Measurements from ENCODE around the gene SLC19A1.
"Not testable (repeated sequence)": the region's sequence is repeated elsewhere in the genome, so short reads cannot be mapped to it uniquely, and the experiment has no call there.

SLC19A1 gene

DNA sequence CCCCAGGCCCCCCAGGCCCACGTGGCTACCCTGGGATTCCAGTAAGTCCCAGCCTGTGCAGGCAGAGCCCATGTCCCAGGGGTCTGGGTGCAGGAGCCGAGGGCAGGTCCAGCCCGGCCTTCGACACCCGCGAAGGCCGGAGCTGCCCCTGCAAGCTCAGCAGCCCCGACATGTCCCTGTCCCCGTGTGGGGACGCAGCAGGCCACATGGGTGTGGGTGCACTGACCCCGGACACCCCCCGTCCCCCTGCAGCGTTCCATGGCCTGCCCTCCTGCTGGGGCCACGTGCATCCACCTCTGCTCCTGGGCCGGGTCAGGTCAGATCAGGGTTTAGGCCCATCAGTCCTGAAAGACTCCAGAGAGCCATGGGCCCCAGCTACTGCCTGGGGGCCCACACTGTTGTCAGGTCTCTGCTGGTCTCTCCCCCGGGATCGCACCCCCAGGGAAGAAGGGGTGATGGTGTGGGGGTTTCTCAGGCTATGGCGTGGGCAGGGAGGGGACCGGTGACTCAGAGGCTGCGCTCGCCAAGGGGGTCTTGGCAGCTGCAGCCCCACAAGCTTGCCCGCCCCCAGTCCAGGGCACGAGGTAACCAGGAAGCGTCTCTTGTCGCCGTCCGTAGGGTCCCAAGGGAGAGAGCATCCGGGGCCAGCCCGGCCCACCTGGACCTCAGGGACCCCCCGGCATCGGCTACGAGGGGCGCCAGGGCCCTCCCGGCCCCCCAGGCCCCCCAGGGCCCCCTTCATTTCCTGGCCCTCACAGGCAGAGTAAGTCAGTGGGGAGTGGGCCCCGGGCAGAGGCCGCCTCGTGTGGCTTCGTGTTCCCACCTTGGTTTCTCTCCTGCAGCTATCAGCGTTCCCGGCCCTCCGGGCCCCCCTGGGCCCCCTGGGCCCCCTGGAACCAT, 37.5 kb downstream of the SLC19A1 start:
- no peak for DNase-seq (ENCODE audit: low spot score)

DNA sequence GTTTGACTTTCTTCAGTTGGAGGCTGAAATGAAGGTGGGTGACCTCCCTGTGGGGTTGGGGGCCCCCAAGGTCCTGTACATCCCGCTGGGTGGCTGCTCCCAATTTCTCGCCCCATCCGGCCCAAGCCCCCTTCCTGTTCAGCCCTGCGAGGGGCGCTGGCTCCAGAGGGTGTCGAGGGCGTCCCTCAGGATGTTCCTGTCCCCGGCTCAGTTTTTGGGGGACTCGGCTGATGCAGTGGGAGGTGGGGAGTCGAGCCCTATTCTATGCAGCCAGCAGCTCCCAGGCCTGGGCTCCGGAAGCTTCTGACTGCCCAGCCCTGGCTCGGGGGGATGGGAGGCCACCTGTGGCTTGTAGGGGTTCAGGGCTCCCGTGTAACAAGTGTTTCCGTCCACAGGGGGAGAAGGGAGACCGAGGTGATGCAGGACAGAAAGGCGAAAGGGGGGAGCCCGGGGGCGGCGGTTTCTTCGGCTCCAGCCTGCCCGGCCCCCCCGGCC, 38.2 kb downstream of the SLC19A1 start:
- no peak for DNase-seq (ENCODE audit: low spot score)

DNA sequence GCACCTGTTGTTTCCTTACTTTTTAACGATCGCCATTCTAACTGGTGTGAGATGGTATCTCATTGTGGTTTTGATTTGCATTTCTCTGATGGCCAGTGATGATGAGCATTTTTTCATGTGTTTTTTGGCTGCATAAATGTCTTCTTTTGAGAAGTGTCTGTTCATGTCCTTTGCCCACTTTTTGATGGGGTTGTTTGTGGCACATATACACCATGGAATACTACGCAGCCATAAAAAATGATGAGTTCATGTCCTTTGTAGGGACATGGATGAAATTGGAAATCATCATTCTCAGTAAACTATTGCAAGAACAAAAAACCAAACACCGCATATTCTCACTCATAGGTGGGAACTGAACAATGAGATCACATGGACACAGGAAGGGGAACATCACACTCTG, 39.0 kb downstream of the SLC19A1 start:
- not testable (repeated sequence) for DNase-seq (ENCODE audit: low spot score)

DNA sequence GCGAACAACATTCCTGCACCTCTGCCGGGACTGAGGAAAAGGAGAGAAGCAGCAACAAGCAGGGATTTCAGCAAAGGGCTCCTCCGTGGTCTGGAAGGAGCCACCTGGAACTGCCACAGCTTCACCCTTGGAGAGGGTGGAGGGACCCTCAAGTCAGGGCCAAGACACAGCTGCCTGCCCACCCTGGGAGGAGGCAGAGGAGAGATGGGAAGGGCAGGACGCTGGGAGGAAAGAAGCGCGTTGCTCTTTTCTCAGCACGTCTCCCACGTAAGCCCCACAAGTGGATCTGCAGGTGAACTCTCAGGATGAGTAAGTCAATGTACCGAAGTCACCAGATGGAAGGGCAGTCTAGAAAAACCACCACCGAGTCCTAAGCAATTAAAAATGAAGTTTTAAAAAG, 39.6 kb downstream of the SLC19A1 start:
- no peak for DNase-seq (ENCODE audit: low spot score)

DNA sequence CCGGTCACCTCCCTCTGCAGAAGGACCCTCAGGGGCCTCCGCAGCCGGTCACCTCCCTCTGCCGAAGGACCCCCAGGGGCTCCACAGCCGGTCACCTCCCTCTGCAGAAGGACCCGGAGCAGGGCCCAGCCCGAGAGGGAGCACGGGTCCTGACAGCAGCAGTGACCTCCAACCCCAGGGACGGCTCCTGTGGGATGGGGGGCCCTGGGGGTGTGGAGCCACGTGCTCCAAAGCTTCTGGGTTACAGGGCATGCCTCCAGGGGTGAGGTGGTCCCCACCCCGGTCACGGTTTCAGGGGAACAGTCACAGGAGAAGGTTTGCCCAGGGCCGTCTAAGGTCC, 40.3 kb downstream of the SLC19A1 start:
- DNase-seq (ENCODE audit: low spot score) = no peak

DNA sequence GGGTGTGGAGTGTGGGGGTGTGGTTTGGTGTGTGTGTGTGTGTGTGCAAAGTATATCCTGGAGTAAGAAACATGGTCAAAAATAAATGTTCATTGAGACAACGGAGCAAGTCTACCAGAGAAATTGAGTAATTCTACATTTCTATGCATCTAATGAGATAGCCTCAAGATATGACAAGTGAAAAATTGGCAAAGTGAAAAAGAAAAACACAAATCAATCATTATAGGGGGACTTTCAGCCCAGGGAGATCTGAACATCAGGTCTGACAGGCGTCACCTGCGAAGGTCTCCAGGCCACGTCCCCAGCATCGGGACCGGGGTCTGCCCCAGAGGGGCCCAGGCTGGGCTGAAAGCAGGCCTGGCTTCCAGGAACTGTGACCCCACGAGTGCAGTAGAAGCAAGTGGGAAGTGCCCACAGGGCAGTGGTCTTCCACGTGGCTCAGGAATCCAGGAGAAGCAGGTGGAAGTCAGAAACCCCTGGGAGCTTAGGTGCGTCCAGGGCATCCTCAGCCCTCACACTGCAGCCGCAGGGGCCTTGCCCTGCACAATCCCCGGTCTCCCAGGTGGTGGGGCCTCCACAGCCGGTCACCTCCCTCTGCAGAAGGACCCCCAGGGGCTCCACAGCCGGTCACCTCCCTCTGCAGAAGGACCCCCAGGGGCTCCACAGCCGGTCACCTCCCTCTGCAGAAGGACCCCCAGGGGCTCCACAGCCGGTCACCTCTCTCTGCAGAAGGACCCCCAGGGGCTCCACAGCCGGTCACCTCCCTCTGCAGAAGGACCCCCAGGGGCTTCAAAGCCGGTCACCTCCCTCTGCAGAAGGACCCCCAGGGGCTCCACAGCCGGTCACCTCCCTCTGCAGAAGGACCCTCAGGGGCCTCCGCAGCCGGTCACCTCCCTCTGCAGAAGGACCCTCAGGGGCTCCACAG, 40.9 kb downstream of the SLC19A1 start:
- DNase-seq (ENCODE audit: low spot score) = not testable (repeated sequence)

DNA sequence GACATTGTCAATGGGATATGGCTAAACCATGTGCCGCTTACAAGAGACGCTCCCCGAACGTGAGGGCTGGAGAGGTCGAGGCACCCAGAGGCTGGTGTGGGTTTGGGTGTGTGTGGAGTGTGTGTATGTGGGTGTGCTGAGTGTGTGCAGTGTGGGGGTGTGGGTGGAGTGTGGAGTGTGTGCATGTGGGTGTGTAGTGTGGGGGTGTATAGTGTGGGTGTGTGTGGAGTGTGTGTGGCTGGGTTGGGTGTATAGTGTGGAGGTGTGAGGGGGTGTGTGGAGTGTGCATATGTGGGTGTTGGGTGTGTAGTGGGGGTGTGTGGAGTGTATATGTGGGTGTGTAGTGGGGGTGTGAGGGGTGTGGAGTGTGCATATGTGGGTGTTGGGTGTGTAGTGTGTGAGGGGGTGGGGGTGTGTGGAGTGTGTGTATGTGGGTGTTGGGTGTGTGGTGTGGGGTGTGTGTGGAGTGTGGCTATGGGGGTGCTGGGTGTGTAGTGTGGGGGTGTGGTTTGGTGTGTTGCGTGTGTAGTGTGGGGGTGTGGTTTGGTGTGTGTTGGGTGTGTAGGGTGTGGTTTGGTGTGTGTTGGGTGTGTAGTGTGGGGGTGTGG, 42.2 kb downstream of the SLC19A1 start:
- no peak for DNase-seq (ENCODE audit: low spot score)

DNA sequence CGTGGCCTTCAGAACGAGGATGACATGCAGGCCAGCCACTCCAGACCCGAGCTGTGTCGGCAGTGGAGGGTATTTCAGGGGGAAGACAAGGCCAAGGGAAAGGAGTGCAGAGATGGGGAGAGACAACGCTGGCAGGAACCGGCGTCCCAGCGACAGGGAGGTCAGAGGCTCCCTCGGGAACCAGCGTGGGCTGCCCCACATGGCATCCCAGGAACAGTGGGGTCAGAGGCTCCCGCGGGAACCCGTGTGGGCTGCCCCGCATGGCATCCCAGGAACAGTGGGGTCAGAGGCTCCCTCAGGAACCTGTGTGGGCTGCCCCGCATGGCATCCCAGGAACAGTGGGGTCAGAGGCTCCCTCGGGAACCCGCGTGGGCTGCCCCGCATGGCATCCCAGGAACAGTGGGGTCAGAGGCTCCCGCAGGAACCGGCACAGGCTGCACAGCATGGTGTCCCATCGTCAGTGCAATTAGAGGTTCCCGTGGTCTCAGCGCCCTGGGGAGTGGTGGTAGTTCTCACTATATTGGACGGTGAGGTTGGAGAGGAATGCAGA, 43.0 kb downstream of the SLC19A1 start:
- DNase-seq (ENCODE audit: low spot score) = no peak

DNA sequence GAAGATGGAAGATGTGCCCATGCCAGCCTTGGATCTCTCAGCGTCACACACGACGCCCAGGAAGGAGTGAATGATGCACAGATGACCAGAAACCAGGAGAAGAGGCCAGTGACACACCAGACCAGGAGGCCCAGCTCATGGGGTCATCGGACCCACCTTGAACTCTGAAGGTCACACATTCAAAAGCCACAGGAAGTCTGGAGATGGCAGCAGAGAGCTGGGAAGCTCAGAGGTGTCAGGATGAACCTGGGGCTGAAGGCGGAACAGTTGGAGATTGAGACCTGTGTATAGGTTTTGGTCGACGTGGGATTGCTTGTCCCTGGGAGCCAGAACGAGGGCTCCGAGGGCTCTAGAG, 43.6 kb downstream of the SLC19A1 start:
- DNase-seq (ENCODE audit: low spot score) = no peak

DNA sequence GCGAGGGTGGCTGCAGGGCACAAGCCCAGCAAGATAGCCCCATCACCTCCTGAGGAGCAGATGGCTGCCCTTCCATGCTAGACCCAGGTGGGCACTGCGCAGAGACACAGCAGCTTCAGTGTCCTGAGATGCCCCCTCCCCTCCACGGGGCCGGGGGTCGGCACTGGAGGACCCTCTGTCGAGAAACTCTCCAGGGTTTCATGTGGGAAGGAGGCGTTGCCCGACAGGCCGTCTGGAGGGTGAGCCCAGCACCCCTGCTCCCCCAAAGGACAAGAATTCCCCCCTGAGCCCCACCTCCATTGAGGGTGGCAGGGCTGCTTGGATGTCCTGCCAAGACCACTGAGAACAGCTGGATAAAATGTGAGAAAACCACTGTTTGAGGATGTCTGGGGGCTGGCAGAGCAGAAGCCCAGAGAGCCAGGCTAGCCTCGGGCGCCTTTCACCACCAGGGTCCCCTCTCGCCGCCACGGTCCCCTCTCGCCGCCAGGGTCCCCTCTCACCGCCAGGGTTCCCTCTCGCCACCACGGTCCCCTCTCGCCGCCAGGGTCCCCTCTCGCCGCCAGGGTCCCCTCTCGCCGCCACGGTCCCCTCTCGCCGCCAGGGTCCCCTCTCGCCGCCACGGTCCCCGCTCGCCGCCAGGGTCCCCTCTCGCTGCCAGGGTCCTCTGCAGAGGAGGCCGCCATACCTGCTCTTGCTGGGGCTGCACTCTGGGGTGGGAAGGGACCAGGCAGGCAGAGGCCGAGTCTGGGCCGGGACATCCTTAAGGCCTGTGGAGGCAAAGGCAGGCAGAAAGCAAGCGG, 44.2 kb downstream of the SLC19A1 start:
- DNase-seq (ENCODE audit: low spot score) = no peak

DNA sequence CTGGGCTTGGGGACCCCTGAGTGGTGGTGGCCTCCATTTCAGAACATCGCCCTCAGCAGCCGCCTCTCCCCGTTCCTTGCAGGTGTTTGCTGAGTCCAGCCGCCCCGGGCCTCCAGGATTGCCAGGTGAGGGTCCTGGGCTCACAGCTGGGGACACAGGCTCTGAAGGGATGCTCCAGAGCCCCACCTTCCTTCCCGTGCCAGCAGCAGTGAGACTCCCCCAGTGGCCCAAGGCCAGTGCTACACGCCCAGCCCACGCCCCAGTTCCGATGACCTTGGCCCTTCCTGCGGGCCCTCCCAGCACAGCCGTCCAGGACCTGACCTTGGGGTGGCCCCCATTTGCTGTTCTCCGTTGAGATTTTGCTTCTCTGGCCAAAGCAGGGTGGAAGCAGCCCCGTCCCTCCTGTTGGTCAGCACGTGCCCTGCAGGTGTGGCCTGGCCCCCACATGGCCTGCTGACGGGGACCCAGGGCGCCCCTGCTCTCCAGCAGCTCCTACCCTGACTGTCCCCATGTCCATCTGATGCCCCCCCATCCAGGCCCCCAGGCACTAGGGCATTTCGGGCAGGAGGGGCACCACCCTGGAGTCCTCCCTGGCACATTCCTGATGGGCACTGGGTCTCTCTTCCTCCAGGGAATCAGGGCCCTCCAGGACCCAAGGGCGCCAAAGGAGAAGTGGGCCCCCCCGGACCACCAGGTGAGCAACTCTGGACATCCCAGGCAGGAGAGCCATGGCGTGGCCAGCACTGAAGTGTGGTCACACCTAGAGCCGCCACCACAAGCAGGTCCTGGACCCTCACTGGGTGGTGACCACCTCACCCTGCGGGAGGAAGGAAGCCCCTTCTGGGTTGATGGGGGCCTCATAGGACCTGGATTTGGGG, 45.0 kb downstream of the SLC19A1 start:
- no peak for DNase-seq (ENCODE audit: low spot score)

DNA sequence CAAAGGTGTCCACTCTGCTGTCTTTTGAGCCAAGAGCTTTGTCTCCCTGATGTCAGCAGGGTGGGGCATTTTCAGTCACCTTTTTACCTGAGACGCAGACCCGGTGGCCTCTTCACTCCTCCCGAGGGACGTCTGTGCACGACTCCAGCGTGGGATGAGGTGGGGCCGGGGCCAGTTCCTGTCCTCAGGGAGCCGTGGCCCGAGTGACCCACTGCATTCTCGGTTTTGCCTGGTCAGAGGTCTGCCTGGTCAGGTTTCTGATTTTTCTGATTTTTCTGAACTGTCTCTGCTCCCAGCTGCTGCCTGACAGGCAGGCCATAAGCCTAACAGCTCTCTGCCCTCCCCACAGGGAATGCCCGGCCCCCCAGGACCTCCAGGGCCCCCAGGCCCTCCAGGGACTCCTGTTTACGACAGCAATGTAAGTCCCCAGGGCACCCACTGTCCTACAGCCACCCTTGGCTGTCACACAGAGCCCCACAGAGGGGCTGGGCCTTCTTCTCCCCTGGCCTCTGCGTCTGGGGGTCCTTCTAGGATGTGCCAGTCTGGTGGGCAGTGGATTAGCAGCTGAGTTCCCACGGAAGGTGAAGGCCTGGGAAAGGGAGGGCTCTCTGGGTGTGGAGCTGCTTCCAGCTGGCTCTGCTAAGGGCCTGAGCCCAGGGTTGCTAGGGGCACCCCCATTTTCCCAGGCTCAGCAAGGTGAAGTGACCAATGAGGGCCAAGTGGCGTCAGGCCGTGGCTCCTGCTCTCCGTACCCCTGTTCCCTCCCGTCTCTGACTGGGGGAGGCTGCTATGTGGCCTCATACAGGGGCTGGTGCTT, 45.9 kb downstream of the SLC19A1 start:
- DNase-seq (ENCODE audit: low spot score) = no peak

DNA sequence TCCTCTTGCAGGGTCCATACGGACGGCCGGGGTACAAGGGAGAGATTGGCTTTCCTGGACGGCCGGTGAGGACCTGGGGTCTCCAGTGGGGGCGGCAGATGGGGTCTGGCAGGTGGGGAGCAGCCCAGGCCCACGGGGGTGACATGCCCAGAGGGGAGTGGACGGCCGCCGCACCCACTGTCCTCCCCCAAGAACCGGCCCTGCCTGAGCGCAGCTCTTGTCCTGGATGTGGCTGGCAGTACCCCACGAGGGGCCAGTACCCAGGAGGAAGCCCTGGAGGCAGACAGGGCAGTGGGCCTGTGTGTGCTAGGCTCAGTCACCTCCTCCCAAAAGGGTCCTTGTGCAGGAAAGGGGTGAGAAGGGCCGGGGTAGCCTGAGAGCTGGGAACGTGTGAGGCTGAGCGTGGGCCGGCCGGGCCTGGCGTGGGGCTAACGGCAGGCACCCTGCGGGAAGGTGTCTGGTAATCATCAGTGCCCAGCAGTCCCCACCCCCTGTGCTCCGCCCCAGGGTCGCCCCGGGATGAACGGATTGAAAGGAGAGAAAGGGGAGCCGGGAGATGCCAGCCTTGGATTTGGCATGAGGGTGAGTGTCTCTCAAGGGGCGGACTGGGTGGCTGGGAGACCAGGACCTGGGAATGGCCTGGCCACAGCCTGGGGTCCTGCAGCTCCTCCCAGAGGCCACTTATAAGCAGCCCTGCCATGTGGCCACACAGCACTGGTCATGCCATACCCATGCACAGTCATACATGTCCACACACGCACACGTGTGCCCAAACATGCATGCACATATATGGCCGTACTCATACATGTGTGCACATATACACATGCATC, 47.2 kb downstream of the SLC19A1 start:
- no peak for DNase-seq (ENCODE audit: low spot score)

DNA sequence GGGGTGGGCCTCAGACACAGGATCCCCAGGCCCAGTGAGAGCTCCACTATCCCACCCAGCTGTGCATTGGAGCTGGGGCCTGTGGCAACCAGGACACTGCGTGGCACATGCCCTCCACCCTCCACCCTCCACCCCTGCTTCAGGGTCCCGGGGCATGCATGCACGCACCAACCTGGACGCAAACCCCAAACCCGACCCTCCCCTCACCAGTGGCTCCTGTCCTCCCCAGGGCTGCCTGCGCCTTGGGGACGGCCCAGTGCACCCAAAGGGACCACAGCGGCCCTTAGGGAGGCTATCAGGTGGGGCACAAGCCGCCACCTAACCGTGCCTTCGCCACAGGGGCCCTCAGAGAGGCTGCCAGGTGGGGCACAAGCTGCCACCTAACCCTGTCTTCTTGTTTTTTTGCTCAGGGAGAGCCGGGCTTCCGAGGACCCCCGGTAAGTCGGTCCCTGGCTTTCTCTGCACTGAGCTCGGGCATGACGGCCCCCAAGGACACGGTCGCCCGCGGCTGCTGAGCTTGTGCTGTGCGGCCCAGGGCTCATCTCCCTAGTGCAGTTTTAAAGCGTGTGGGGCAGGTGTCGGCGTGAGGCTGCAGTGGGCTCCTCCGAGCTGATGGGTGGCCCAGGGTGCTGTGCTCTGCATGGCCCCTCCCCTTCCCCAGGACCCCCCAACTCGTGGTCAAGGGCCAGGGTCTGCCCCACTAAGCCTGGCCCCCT, 47.9 kb downstream of the SLC19A1 start:
- DNase-seq (ENCODE audit: low spot score) = no peak

DNA sequence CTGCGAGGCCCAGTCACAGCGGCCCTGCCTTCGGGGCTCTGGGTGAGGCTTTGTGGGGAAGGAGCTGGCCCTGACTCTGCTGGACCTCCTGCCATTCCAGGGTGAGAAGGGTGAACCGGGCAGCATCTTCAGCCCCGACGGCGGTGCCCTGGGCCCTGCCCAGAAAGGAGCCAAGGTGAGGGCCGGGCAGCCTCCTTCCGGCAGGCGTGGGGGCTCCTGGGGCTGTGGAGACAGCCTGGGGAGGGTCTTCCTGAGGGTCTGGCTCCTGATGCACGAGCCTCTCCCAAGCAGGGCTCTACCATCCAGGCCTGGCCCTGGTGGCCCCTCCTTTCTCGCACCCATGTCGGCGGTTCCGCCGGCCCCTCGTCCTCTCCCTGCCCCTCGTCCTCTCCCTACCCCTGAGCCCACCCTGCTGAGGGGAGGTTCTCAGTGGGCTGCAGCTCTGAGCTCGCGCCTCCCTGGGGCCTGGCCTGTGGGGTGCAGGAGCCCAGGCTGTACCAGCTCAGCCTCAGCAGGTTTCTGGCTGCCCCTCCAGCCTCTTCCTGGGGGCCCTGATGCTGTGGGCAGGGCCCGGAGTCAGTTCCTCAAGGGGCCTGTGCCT, 48.7 kb downstream of the SLC19A1 start:
- no peak for DNase-seq (ENCODE audit: low spot score)

DNA sequence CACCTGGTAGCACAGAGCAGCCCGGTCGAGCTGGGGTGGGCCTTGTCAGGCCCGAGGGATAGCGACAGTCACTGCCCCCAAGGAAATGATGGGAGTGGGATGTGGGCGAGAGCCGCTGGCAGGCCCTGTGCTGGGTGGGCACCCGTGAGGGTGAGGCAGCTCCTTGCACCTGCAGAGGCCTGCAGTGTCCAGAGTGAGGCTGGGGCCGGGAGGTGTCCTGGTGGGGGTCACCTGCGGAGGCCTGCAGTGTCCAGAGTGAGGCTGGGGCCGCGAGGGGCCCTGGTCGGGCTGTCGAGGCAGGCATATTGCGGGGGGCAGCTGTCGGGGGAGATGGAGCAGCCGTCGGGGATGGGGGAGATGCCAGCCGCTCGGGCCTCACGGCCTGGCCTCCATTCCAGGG, 49.5 kb downstream of the SLC19A1 start:
- DNase-seq (ENCODE audit: low spot score) = no peak

DNA sequence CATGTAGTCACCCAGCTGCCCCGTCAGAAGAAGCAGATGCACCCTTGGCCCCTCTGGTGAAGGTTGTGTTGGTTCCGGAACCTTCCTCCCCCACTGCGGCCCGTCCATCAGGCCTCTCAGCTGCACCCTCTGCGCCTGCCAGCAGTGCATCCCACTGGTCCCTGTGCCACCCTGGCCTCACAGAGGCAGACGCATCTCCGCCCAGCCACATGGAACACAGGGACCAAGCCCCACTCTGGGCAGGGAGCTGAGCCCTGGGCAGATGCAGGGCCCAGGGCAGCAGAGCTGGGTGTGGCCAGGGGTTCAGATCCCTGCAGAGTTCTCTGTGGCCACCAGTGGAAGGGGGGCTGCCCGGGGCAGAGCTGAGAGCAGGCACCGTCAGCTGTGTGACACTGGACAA, 50.6 kb downstream of the SLC19A1 start:
- no peak for DNase-seq (ENCODE audit: low spot score)

DNA sequence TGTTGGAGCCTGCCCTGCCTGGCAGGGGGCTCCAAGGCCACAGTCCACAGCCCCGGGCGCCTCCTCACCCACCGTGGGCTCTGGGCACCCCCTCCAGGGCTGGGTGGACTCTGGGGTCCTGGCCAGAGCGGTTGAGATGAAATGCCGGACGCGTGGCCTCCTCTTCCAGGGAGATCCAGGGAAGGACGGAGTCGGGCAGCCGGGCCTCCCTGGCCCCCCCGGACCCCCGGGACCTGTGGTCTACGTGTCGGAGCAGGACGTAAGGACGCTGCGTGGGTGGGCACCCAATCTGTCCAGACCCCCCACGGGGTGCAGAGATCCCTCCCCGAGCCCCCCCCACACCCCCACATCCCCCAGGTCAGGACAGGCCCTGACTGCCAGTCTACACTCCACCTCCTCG, 51.2 kb downstream of the SLC19A1 start:
- no peak for DNase-seq (ENCODE audit: low spot score)

Data from hepatic stellate cell (primary cell).